ENCODE results near the gene TAGLN. TPM values are rescaled to one million over a fixed set of nuclear protein-coding genes. Genes with fewer than 3 reads are reported as not detected.

The TAGLN gene
- total and polyA plus RNA-seq, 2 of the 8 experiments (the other 6 are each of a cell fraction or from before 2014, with no cell fraction given), result 140 to 300 TPM

DNA sequence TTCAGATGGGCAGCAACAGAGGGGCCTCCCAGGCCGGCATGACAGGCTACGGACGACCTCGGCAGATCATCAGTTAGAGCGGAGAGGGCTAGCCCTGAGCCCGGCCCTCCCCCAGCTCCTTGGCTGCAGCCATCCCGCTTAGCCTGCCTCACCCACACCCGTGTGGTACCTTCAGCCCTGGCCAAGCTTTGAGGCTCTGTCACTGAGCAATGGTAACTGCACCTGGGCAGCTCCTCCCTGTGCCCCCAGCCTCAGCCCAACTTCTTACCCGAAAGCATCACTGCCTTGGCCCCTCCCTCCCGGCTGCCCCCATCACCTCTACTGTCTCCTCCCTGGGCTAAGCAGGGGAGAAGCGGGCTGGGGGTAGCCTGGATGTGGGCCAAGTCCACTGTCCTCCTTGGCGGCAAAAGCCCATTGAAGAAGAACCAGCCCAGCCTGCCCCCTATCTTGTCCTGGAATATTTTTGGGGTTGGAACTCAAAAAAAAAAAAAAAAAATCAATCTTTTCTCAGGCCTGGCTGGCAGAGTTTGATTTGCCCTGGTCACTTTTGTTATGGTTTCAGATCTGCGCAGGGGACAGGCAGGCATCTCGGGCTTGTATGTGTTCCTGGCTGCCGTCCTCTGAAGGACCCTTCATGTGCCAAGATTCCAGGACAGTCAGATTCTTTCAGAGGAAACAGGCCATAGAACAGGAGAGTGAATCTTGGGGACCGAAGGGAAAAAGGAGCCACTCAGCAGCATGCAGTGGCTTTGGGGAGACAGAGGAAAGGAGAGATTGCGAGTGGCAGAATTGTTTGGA lies 5.3 kb downstream of the TAGLN start:
- no peak overlapping the region for H4K91ac ChIP-seq (replicated peaks; ENCODE audit: insufficient read length, low read length)
- no peak overlapping the region for H3K56ac ChIP-seq (replicated peaks; ENCODE audit: insufficient read length, low read depth, low read length)
- H3K27ac ChIP-seq (ENCODE audit: low read depth, low read length), result no peak overlapping the region; the same call in 1 of the 2 replicates
- H3K79me1 ChIP-seq (ENCODE audit: low read depth, low read length), result no peaks in the 10 kb centered on the region; the same call in 1 of the 2 replicates
- H3K9me3 ChIP-seq (ENCODE audit: insufficient read depth in 2 of 2, low read depth in 1 of 2, low read length in 1 of 2), result no peaks in the 10 kb centered on the region
- no peak overlapping the region for H4K5ac ChIP-seq (ENCODE audit: insufficient read length, low read depth, low read length)
- TF ChIP-seq POLR2A (IDR thresholded peaks at IDR 0.05; ENCODE audit: control extremely low read depth in 1 of 2, low read depth in 2 of 2, low read length in 2 of 2) (peak in 1 of 2 experiments; percentile 66; a peak in 1 of 3 replicates), KDM5A (IDR thresholded peaks at IDR 0.05; ENCODE audit: low read length) (no peak), POLR2AphosphoS5 (IDR thresholded peaks at IDR 0.05; ENCODE audit: low read depth, low read length) (0 out of 2 replicates have a peak, but pooled peaks have one; percentile 34), NANOG (IDR thresholded peaks at IDR 0.05; ENCODE audit: insufficient read depth, low read depth, low read length, poor library complexity, severe bottlenecking) (no peak)
- H2BK20ac ChIP-seq (ENCODE audit: low read length), result no peak overlapping the region
- no peak overlapping the region for H3K18ac ChIP-seq (ENCODE audit: extremely low read depth, low read length)
- H3K23me2 ChIP-seq (ENCODE audit: low read depth, low read length), result peaks cover 4% of the 10 kb centered on the region; the same call in 1 of the 2 replicates
- H3K36me3 ChIP-seq (ENCODE audit: control insufficient read depth in 2 of 4, insufficient read depth in 4 of 4, low read length in 3 of 4), result peaks cover 2 to 8% (median 5%) of the 10 kb centered on the region in 4 experiments; a peak in 3 of 8 replicates
- H2BK15ac ChIP-seq (ENCODE audit: low read length), result no peak overlapping the region
- H3K27me3 ChIP-seq (replicated peaks in 1 of 4; ENCODE audit: control insufficient read depth in 3 of 4, extremely low read depth in 1 of 4, insufficient read depth in 3 of 4, low read length in 3 of 4), result no peaks in the 10 kb centered on the region; a peak in 1 of 7 replicates
- H3K4me3 ChIP-seq (ENCODE audit: extremely low read depth in 1 of 4, insufficient read depth in 2 of 4, low read depth in 3 of 4, low read length in 4 of 4), result no peak overlapping the region
- H4K20me1 ChIP-seq (replicated peaks in 1 of 2; ENCODE audit: control insufficient read depth in 1 of 2, insufficient read depth in 2 of 2, low read length in 2 of 2), result no peaks in the 10 kb centered on the region
- no peak overlapping the region for H2BK5ac ChIP-seq (ENCODE audit: low read depth, low read length)
- DNase-seq (ENCODE audit: low read depth in 1 of 2, low spot score in 2 of 2) (no peak), FAIRE-seq (no peak)
- H3K79me2 ChIP-seq (ENCODE audit: control insufficient read depth in 1 of 2, insufficient read depth in 2 of 2, low read length in 2 of 2), result peaks cover 0 to 14% of the 10 kb centered on the region in 2 experiments; a peak in 1 of 4 replicates
- peaks cover 0 to 19% (median 16%) of the 10 kb centered on the region in 4 experiments; a peak in 6 of 7 replicates for H3K4me1 ChIP-seq (replicated peaks in 1 of 4; ENCODE audit: control insufficient read depth in 3 of 4, insufficient read depth in 4 of 4, low read length in 3 of 4)
- no peak overlapping the region for H3K4me2 ChIP-seq (ENCODE audit: insufficient read depth in 1 of 2, low read depth in 2 of 2, low read length in 2 of 2)
- H2AK5ac ChIP-seq (ENCODE audit: low read depth, low read length), result no peak overlapping the region
- WGBS, 2 experiments (ENCODE audit: extremely low coverage in 1 of 2, insufficient coverage in 1 of 2, insufficient read length in 1 of 2, insufficient replicate concordance in 2 of 2, low coverage in 1 of 2, low lambda C conversion rate in 2 of 2, missing lambda C conversion rate in 1 of 2), result 91 to 100% methylated on average over 1 to 17 of the region's 17 CpGs
- H4K8ac ChIP-seq (ENCODE audit: extremely low read depth, insufficient read depth, low read length), result peak overlapping the region; percentile 47
- H3K14ac ChIP-seq (ENCODE audit: insufficient read length), result no peak overlapping the region
- no peak overlapping the region for H3K4ac ChIP-seq (replicated peaks; ENCODE audit: insufficient read length, low read depth, low read length)
- H2BK12ac ChIP-seq (ENCODE audit: low read depth, low read length), result no peak overlapping the region
- ChIA-PET CTCF (ENCODE audit: partially characterized antibody) (interaction anchor here (0.7 to 18.7 kb wide), 8 partner anchors 8 to 369 kb away, joined by 3 to 449 read pairs (median 7); partner anchors contain the start of genes PCSK7, RNF214 and SIDT2), POLR2A (ENCODE audit: partially characterized antibody) (interaction anchor here (0.6 to 10.3 kb wide), 8 partner anchors 9 to 60 kb away, joined by 3 to 153 read pairs (median 6); partner anchors contain the start of genes PAFAH1B2, PCSK7, RNF214 and SIDT2)
- no peak overlapping the region for H3K23ac ChIP-seq (ENCODE audit: insufficient read length)
- H2AFZ ChIP-seq (ENCODE audit: low read length), result no peak overlapping the region
- no peak overlapping the region for H2BK120ac ChIP-seq (replicated peaks; ENCODE audit: low read depth, low read length)
- H3K9ac ChIP-seq (replicated peaks in 1 of 4; ENCODE audit: extremely low read depth in 1 of 4, low read depth in 3 of 4, low read length in 3 of 4), result no peak overlapping the region
